RWPE2 (cell line): ENCODE results near the gene EPS8L1.
"Not testable (repeated sequence)": the region's sequence is repeated elsewhere in the genome, so short reads cannot be mapped to it uniquely, and the experiment has no call there.

Experiments
- ATAC-seq: fragments of 200-7000 bp; cut with Tn5 transposase; 3 replicates; pipeline ENCODE4 v1.9.1; 2021; ENCODE audit warnings: low read depth
- DNase-seq: peaks from one replicate; pipeline ENCODE4 v3.0.0-alpha.2; 2020; ENCODE audit warnings: low spot score
- H3K27ac ChIP-seq: fragments of 450-650 bp; 2 replicates; pipeline ENCODE4 v1.5.1; 2017; ENCODE audit warnings: mild to moderate bottlenecking; ENCODE audit not compliant: poor library complexity, severe bottlenecking
- H3K27me3 ChIP-seq: fragments of 250-450 bp; sonication (Bioruptor Pico); 2 replicates; pipeline ENCODE4 v1.5.1; 2021; ENCODE audit warnings: mild to moderate bottlenecking, moderate library complexity; ENCODE audit not compliant: insufficient read depth, poor library complexity, severe bottlenecking
- H3K36me3 ChIP-seq: fragments of 250-450 bp; sonication (Bioruptor Pico); 2 replicates; pipeline ENCODE4 v1.5.1; 2020; ENCODE audit warnings: low read depth, mild to moderate bottlenecking, moderate library complexity
- H3K4me1 ChIP-seq: fragments of 250-450 bp; sonication (Bioruptor Pico); 2 replicates; pipeline ENCODE4 v1.5.1; 2021; ENCODE audit warnings: mild to moderate bottlenecking, moderate library complexity; ENCODE audit not compliant: insufficient read depth, poor library complexity, severe bottlenecking
- H3K4me3 ChIP-seq: fragments of 250-450 bp; sonication (Bioruptor Pico); 2 replicates; pipeline ENCODE4 v1.5.1; 2021; ENCODE audit warnings: mild to moderate bottlenecking, moderate library complexity; ENCODE audit not compliant: severe bottlenecking
- H3K9me3 ChIP-seq: fragments of 250-450 bp; sonication (Bioruptor Pico); 2 replicates; pipeline ENCODE4 v1.5.1; 2021; ENCODE audit warnings: mild to moderate bottlenecking, moderate library complexity; ENCODE audit not compliant: severe bottlenecking
- TF ChIP-seq, protein P1 (sequence below): fragments of 450-650 bp; IDR thresholded peaks from one replicate; pipeline ENCODE4 v1.5.1; 2017; ENCODE audit warnings: mild to moderate bottlenecking, moderate library complexity; ENCODE audit not compliant: poor library complexity, severe bottlenecking

EPS8L1 gene

DNA sequence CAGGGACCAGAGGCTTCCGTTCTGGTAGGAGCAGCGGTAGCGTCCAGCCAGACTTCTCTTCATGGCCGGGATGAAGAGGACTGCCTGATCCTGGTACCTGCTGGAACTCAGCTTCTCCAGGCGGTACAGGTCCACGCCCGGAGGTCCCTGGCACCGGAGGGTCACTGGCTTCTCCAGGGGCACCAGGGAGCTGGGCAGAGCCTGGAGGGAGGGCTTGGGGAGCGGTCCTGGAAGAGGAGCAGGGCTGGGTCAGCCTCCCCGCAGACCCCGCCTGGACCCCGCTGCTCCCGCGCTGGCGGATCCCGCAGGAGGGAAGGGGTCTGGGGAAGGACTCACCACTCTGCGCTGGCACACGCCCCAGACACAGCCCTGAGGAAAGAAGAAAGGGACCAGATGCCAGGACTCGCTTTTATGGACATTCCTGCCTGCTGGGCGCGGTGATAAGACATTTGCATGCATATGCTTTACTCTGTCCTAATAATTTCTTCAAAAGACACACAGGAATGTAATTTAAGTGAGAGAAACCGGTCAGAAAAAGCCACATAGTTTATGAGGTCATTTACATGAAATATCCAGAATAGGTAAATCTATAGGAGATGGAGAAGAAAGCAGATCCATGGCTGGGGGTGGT lies 43.4 kb upstream of the EPS8L1 start:
- ATAC-seq: no peak

DNA sequence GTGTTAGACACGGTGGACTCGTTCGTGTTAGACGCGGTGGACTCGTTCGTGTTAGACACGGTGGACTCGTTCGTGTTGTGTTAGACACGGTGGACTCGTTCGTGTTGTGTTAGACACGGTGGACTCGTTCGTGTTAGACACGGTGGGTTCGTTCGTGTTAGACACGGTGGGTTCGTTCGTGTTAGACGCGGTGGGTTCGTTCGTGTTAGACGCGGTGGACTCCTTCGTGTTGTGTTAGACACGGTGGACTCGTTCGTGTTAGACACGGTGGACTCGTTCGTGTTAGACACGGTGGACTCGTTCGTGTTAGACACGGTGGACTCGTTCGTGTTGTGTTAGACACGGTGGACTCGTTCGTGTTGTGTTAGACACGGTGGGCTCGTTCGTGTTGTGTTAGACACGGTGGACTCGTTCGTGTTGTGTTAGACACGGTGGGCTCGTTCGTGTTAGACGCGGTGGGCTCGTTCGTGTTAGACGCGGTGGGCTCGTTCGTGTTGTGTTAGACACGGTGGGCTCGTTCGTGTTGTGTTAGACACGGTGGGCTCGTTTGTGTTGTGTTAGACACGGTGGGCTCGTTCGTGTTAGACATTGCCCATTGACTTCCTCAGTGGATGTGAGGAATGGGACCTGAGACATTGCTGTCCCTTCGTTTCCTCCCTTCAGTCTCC lies 42.6 kb upstream of the EPS8L1 start:
- ATAC-seq, H3K27me3 ChIP-seq, H3K4me1 ChIP-seq, H3K27ac ChIP-seq, H3K36me3 ChIP-seq, H3K4me3 ChIP-seq, H3K9me3 ChIP-seq: not testable (repeated sequence)
- DNase-seq: peak; percentile 80

More for the DNA sequence above, 43.4 kb upstream of the EPS8L1 start:
- H3K27me3 ChIP-seq: no peaks in the 10 kb centered on the region
- no peaks in the 10 kb centered on the region for H3K36me3 ChIP-seq
- TF ChIP-seq, protein P1, sequence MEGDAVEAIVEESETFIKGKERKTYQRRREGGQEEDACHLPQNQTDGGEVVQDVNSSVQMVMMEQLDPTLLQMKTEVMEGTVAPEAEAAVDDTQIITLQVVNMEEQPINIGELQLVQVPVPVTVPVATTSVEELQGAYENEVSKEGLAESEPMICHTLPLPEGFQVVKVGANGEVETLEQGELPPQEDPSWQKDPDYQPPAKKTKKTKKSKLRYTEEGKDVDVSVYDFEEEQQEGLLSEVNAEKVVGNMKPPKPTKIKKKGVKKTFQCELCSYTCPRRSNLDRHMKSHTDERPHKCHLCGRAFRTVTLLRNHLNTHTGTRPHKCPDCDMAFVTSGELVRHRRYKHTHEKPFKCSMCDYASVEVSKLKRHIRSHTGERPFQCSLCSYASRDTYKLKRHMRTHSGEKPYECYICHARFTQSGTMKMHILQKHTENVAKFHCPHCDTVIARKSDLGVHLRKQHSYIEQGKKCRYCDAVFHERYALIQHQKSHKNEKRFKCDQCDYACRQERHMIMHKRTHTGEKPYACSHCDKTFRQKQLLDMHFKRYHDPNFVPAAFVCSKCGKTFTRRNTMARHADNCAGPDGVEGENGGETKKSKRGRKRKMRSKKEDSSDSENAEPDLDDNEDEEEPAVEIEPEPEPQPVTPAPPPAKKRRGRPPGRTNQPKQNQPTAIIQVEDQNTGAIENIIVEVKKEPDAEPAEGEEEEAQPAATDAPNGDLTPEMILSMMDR: no peak
- no peak for DNase-seq
- H3K9me3 ChIP-seq: no peaks in the 10 kb centered on the region
- H3K27ac ChIP-seq: no peak overlapping the region
- no peak overlapping the region for H3K4me3 ChIP-seq
- no peaks in the 10 kb centered on the region for H3K4me1 ChIP-seq

DNA sequence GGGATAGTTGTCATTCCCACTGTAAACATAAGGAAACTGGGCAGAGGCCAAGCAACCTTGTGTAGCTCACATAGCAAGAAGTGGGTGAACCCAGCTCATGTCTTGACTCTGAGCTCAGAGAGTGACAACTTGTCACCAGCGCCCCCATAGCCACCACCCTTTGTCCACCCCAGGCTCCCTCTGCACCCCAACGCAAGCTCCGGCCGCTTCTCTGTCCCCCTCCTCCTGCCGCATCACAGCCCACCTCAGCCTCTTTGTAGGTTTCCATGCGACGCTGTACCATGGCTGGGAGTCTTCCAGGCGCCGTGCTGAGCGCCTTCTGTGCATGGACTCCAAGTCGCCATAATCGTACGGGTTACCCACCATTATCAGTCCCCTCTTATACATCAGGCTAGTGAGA lies 40.9 kb upstream of the EPS8L1 start:
- no peak overlapping the region for H3K4me3 ChIP-seq
- no peaks in the 10 kb centered on the region for H3K9me3 ChIP-seq
- ATAC-seq: no peak
- H3K4me1 ChIP-seq: no peaks in the 10 kb centered on the region
- H3K27ac ChIP-seq: no peak overlapping the region
- DNase-seq: no peak
- TF ChIP-seq, protein P1: no peak
- H3K36me3 ChIP-seq: no peaks in the 10 kb centered on the region
- H3K27me3 ChIP-seq: no peaks in the 10 kb centered on the region

DNA sequence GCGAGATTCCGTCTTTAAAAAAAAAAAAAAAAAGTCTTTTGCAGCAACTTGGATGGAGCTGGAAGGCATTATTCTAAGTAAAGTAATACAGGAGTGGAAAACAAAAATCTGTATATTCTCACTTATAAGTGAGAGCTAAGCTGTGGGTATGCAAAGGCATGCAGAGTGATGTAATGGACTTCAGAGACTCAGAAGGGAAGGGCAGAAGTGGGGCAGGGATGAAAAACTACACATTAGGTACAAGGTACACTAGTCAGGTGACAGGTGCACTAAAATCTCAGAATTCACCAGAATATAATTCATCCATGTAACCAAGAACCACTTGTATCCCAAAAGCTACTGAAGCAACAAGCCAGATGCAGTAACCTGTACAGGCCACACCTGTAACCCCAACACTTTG lies 39.6 kb upstream of the EPS8L1 start:
- no peak for DNase-seq
- H3K27ac ChIP-seq: no peak overlapping the region
- no peak for ATAC-seq
- no peak overlapping the region for H3K4me3 ChIP-seq
- TF ChIP-seq, protein P1: no peak
- H3K27me3 ChIP-seq: no peaks in the 10 kb centered on the region
- peaks cover 5% of the 10 kb centered on the region; the same call in 1 of the 2 replicates for H3K36me3 ChIP-seq
- no peaks in the 10 kb centered on the region for H3K4me1 ChIP-seq
- no peaks in the 10 kb centered on the region for H3K9me3 ChIP-seq

DNA sequence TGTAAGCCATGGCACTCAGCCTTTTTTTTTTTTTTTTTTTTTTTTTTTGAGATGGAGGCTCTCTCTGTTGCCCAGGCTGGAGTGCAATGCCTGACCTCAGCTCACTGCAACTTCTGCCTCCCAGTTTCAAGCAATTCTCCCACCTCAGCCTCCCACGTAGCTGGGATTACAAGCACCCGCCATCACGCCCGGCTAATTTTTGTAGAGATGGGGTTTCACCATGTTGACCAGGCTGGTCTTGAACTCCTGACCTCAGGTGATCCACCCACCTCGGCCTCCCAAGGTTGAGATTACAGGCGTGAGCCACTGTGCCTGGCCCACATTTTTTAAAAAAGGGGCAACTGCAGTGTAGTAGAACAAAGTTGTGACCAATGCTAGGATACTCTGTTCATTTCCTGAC lies 38.1 kb upstream of the EPS8L1 start:
- not testable (repeated sequence) for ATAC-seq

DNA sequence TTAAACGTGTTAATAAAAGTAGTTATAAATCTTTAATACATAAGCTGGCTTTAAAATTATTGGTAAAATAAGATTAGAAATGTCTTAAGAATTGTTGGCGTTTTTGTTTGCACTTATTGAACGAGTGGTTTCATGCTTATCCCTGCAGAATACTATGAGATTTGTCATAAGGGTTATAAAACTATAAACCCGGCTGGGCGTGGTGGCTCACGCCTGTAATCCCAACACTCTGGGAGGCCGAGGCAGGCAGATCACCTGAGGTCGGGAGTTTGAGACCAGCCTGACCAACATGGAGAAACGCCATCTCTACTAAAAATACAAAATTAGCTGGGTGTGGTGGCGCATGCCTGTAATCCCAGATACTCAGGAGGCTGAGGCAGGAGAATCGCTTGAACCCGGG lies 35.0 kb upstream of the EPS8L1 start:
- not testable (repeated sequence) for H3K27me3 ChIP-seq, H3K4me1 ChIP-seq, H3K4me3 ChIP-seq, DNase-seq, H3K27ac ChIP-seq, ATAC-seq, H3K9me3 ChIP-seq
- H3K36me3 ChIP-seq: peaks cover 16% of the 10 kb centered on the region

More for the DNA sequence above, 38.1 kb upstream of the EPS8L1 start:
- not testable (repeated sequence) for DNase-seq, H3K36me3 ChIP-seq, H3K4me1 ChIP-seq, H3K27me3 ChIP-seq, H3K27ac ChIP-seq, H3K9me3 ChIP-seq, H3K4me3 ChIP-seq
